GM12864 (cell line): ENCODE measurements around the gene POU2AF2.

Experiments used
- DNase-seq: peaks from one replicate; pipeline ENCODE4 v3.0.0-alpha.2; 2011; ENCODE audit warnings: low read depth
- H3K4me3 ChIP-seq: 2 replicates; pipeline ENCODE4 v1.5.1; 2011; ENCODE audit warnings: mild to moderate bottlenecking, low read depth, low read length, control low read depth
- TF ChIP-seq, protein P1 (sequence below): IDR thresholded peaks from 2 replicates; pipeline ENCODE4 v1.5.1; 2011; ENCODE audit warnings: low read depth, mild to moderate bottlenecking, moderate library complexity, low read length, control low read depth, inconsistent platforms; ENCODE audit errors: missing control alignments

Gene POU2AF2

DNA sequence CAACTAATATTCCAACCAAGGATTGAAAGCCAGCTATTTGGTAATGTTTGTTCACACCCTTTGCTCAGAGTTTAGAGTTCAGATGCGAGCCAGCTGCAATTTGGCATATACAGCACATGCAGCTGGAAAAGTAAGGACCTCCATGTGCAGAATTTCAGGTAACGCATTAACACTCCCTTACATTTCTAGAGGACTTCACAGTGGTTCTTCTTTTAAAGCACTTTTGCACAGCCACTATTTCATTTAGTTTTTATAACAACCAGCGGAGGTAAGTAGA, 56.3 kb downstream of the POU2AF2 start:
- TF ChIP-seq, protein P1, sequence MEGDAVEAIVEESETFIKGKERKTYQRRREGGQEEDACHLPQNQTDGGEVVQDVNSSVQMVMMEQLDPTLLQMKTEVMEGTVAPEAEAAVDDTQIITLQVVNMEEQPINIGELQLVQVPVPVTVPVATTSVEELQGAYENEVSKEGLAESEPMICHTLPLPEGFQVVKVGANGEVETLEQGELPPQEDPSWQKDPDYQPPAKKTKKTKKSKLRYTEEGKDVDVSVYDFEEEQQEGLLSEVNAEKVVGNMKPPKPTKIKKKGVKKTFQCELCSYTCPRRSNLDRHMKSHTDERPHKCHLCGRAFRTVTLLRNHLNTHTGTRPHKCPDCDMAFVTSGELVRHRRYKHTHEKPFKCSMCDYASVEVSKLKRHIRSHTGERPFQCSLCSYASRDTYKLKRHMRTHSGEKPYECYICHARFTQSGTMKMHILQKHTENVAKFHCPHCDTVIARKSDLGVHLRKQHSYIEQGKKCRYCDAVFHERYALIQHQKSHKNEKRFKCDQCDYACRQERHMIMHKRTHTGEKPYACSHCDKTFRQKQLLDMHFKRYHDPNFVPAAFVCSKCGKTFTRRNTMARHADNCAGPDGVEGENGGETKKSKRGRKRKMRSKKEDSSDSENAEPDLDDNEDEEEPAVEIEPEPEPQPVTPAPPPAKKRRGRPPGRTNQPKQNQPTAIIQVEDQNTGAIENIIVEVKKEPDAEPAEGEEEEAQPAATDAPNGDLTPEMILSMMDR: no peak
- H3K4me3 ChIP-seq: no peak overlapping the region
- DNase-seq: no peak

DNA sequence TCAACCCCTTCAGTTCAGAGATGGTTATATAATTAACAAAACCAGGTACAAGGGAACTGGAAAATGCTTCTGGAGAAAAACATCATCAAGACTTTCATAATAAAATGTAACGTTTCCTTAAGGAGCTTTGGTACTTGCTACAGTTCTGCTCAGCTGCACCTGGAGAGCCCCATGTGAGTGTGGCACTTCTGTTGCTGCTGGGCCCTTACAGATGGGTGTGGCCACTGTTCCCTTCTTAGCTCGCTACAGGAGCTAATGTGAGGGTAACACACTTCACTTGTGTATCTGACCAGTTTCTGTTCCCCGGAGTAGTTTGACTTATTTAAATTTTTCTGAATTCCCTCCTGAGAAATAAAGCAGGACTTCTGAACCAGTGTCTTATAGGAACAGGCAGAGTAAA, 56.8 kb downstream of the POU2AF2 start:
- no peak for DNase-seq
- H3K4me3 ChIP-seq: no peak overlapping the region
- TF ChIP-seq, protein P1: no peak

DNA sequence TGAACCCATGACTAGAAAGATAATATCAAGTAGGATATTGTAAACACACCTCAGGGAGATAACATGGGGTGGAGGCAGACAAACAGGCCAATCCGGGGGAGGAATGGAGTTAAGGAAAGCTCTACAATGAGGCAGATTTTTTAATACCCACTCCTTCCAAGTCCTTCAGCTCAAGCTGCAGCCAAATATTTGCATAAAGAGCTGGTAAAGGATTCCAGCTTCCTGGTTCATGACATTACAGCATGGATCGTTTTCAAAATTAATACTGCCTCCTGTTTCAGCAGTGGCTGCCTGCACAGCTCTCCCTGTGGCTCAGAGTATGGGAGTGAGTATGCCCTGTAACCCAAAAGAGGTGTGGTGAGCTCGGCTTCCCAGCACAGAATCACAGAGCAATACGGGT, 57.9 kb downstream of the POU2AF2 start:
- TF ChIP-seq, protein P1: no peak
- DNase-seq: no peak
- no peak overlapping the region for H3K4me3 ChIP-seq

DNA sequence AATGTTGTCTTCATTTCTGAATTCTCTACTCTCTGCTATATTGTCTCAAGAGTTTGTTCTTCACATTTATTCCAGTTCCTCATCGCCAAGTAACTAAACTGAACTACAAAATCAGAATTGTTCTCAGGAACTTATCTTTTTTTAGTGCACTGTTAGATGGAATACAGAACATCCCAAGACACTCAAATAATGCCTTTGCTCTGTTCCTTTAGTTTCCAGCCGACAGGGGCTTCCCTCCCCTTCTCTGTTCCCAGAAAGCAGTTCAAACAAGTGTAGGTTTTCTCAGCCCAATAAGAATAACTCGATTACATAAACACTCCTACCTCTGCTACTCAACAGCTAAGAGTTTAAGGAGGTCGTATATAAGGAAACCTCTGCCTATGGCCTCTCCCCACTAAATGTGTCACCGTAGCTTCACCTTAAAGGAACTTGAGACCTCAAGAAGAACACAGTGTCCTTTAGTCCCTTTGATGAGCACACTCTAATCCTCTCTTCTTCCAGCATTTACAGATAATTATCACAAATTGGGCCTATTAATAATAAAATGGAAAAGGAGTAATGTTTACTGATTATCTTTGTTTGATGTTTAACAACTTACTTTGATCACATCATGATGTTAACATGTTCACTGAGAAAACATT, 59.8 kb downstream of the POU2AF2 start:
- no peak overlapping the region for H3K4me3 ChIP-seq
- TF ChIP-seq, protein P1: no peak
- DNase-seq: no peak

DNA sequence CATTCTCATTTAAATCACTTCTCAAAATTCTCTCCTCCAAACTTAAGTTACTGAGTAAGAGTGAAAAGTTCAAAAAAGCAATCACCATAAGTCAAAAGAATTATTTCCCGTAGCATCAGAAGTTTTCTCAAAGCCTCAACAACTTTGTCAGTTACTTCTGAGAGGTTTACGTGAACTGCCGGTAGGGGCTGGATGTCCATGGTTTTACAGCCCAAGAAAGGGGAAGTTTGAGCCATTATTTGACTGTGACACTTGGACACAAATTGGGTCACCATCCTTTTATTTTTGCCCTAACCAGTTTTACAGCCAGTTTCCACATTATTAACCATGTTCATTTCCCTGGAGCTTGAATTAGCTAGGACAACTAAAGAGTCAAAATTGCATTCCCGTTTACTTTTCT, 60.4 kb downstream of the POU2AF2 start:
- DNase-seq: no peak
- H3K4me3 ChIP-seq: no peak overlapping the region
- TF ChIP-seq, protein P1: no peak

DNA sequence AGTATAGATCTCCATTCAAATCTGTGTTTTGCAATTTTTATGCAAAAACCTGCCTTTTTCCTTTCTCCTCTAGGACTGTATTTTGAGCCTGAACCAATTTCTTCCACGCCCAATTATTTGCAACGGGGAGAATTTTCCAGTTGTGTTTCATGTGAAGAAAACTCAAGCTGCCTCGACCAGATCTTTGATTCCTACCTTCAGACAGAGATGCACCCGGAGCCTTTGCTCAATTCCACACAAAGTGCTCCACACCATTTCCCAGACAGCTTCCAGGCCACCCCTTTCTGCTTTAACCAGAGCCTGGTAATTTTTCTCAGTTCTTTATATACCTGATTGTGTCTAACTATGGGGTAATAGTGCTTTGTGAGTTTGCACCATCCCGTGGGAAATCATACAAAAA, 60.8 kb downstream of the POU2AF2 start:
- no peak for DNase-seq
- H3K4me3 ChIP-seq: no peak overlapping the region
- TF ChIP-seq, protein P1: no peak

DNA sequence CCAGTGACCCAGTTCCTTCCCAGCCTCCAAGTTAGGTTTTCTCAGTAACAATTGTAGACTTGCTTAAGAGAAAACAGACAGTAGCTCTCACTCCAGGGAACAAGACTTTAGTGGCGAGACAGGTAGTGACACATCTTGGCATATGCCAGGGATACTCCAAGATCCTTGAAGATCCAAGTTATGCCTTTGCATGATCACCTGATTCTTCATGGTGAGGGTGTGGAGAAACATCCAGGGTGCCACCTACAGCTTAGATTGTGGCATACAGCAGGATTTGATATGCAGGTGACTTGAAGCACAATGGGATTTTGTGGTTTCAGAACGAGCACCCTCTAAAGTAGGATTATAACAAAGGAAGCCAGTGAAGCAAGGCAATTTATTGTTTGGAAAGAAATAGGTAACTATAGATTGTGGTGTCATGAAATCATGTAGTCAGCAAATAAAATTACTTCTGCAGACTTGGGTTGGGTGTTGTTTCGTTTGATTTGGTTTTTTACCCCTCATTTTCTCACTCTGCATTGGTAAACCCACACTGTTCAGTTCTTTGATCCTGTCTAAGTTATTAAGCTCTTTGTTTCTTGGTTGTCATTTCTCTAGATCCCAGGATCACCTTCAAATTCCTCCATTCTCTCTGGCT, 62.1 kb downstream of the POU2AF2 start:
- no peak for DNase-seq
- TF ChIP-seq, protein P1: no peak
- no peak overlapping the region for H3K4me3 ChIP-seq
